Right lobe of liver (tissue), 4 donors: ENCODE data around the gene KLHL22.

Experiments used
- CTCF ChIP-seq, 4 donors: fragments of 200-600 bp in 3 of 4; fragments of 450-650 bp in 1 of 4; IDR thresholded peaks; one replicate each; pipeline versions ENCODE4 v1.5.1 to v1.8.0; 2016 to 2022; ENCODE audit warnings: antibody characterized with exemption in 4 of 4, mild to moderate bottlenecking in 2 of 4
- POLR2A ChIP-seq: fragments of 450-650 bp; IDR thresholded peaks from one replicate; pipeline ENCODE4 v1.6.1; 2017; ENCODE audit warnings: antibody characterized with exemption, mild to moderate bottlenecking
- donor health status: DM: no; HTN: no; CAD: no.
- donor health status: DM: no; HTN: no; CAD: no.
- donor health status: DM: no; HTN: yes; CAD: no.

- TF ChIP-seq CTCF (IDR thresholded peaks at IDR 0.05) (no peak), POLR2A (no peak)
Measured at GRCh38 chr22:20424932-20425565, 70.5 kb downstream of the KLHL22 start.
